Endothelial cell of umbilical vein (primary cell): ENCODE data around the gene DAO. TPM values are rescaled to one million over a fixed set of nuclear protein-coding genes. Genes with fewer than 3 reads are reported as not detected.

ENCODE experiments used
- BruUV-seq: library from RNA; stranded (reverse); fragments of 400-500 nt; replicated peaks from 2 replicates; lab custom pipeline; 2021; lab: Mats Ljungman, UMichigan
- CTCF ChIA-PET: fragments of 300-600, 350-600 bp; sonication (Branson Sonifier 250); formaldehyde crosslinking; loops from one replicate; lab custom pipeline; 2021; ENCODE audit warnings: antibody characterized with exemption, inconsistent platforms; lab: Charles Lee
- POLR2A ChIA-PET: fragments of 300-600, 350-600 bp; sonication (Branson Sonifier 250); formaldehyde crosslinking; loops from one replicate; lab custom pipeline; 2021; ENCODE audit warnings: antibody characterized with exemption, inconsistent platforms; lab: Charles Lee
- DNase-seq: peaks from one replicate; pipeline ENCODE4 v3.0.0-alpha.2; 2011; ENCODE audit warnings: low read depth, low spot score
- FAIRE-seq: peaks from 2 replicates; lab custom pipeline; 2011; peaks lifted over from hg19 to GRCh38; lab: Jason Lieb, UNC
- H2AFZ ChIP-seq: 2 replicates; pipeline ENCODE4 v1.6.0; 2012; ENCODE audit warnings: low read depth, low read length, control low read depth, inconsistent platforms
- H3K27ac ChIP-seq: 2 replicates; pipeline ENCODE4 v1.5.1; 2011; ENCODE audit warnings: low read depth, mild to moderate bottlenecking, control low read depth, low read length, moderate library complexity; ENCODE audit not compliant: insufficient read depth
- H3K27me3 ChIP-seq, 2 experiments: 2 replicates each; pipeline versions ENCODE4 v1.6.0 to v1.6.1; 2011; ENCODE audit warnings: low read length in 2 of 2, mixed read lengths in 1 of 2; ENCODE audit not compliant: control insufficient read depth in 2 of 2, insufficient read depth in 2 of 2
- H3K36me3 ChIP-seq, 2 experiments: 2 replicates in 1 of 2; 3 replicates in 1 of 2; pipeline ENCODE4 v1.5.1; 2011; ENCODE audit warnings: low read length in 2 of 2, mild to moderate bottlenecking in 1 of 2, moderate library complexity in 1 of 2; ENCODE audit not compliant: control insufficient read depth in 2 of 2, insufficient read depth in 2 of 2; ENCODE audit errors: extremely low read depth in 1 of 2
- H3K4me1 ChIP-seq: 3 replicates; pipeline ENCODE4 v1.5.1; 2011; ENCODE audit warnings: mild to moderate bottlenecking, low read length; ENCODE audit not compliant: control insufficient read depth, insufficient read depth; ENCODE audit errors: extremely low read depth
- H3K4me2 ChIP-seq: 2 replicates; pipeline ENCODE4 v1.6.1; 2011; ENCODE audit warnings: low read length, control low read depth, mixed read lengths; ENCODE audit not compliant: insufficient read depth
- H3K4me3 ChIP-seq, 3 experiments: fragments of 200-600 bp in 1 of 3; sonication (generic), shearing (Covaris generic) in 1 of 3; replicated peaks in 1 of 3; 2 replicates each; pipeline ENCODE4 v1.5.1; 2011 to 2016; ENCODE audit warnings: control low read depth in 3 of 3, low read length in 3 of 3, mild to moderate bottlenecking in 2 of 3, inconsistent platforms in 1 of 3, low read depth in 1 of 3, moderate library complexity in 1 of 3; ENCODE audit not compliant: insufficient read depth in 1 of 3
- H3K79me2 ChIP-seq: 2 replicates; pipeline ENCODE4 v1.6.0; 2012; ENCODE audit warnings: low read length, inconsistent platforms; ENCODE audit not compliant: control insufficient read depth, insufficient read depth
- H3K9ac ChIP-seq: replicated peaks from 2 replicates; pipeline ENCODE3; 2011; ENCODE audit warnings: low read length, control low read depth; ENCODE audit not compliant: insufficient read depth; ENCODE audit errors: extremely low read depth
- H3K9me1 ChIP-seq: replicated peaks from 3 replicates; pipeline ENCODE4 v1.6.0; 2011; ENCODE audit warnings: mild to moderate bottlenecking, low read length; ENCODE audit not compliant: control insufficient read depth, insufficient read depth; ENCODE audit errors: extremely low read depth
- H3K9me3 ChIP-seq: replicated peaks from 2 replicates; pipeline ENCODE4 v1.5.1; 2012; ENCODE audit warnings: low read length, inconsistent platforms; ENCODE audit not compliant: control insufficient read depth, insufficient read depth
- H4K20me1 ChIP-seq: replicated peaks from 2 replicates; pipeline ENCODE3; 2011; ENCODE audit warnings: mild to moderate bottlenecking, low read length; ENCODE audit not compliant: control insufficient read depth, insufficient read depth; ENCODE audit errors: extremely low read depth
- CTCF ChIP-seq, 2 donors: IDR thresholded peaks; 1 replicate in 1 of 2; 2 replicates in 1 of 2; pipeline ENCODE4 v1.5.1; 2011; ENCODE audit warnings: low read length in 2 of 2, mild to moderate bottlenecking in 2 of 2, moderate library complexity in 2 of 2, control low read depth in 1 of 2, inconsistent platforms in 1 of 2, low read depth in 1 of 2; ENCODE audit not compliant: insufficient read depth in 1 of 2; ENCODE audit errors: extremely low read depth in 1 of 2
- EZH2 ChIP-seq: IDR thresholded peaks from 2 replicates; pipeline ENCODE4 v1.6.1; 2012; ENCODE audit warnings: borderline replicate concordance, low read depth, mild to moderate bottlenecking, moderate library complexity, low read length, inconsistent platforms; ENCODE audit not compliant: severe bottlenecking
- FOS ChIP-seq: IDR thresholded peaks from 2 replicates; pipeline ENCODE4 v1.6.1; 2011; ENCODE audit warnings: mild to moderate bottlenecking, low read length, moderate library complexity, borderline replicate concordance; ENCODE audit not compliant: insufficient read depth
- GATA2 ChIP-seq: IDR thresholded peaks from 2 replicates; pipeline ENCODE4 v1.7.0; 2011; ENCODE audit warnings: low read depth, mild to moderate bottlenecking, moderate library complexity, mixed read lengths, low read length; ENCODE audit not compliant: insufficient read length, insufficient read depth
- JUN ChIP-seq: IDR thresholded peaks from 2 replicates; pipeline ENCODE4 v1.6.1; 2011; ENCODE audit warnings: borderline replicate concordance, low read depth; ENCODE audit not compliant: insufficient read length, insufficient read depth
- MAX ChIP-seq: IDR thresholded peaks from 2 replicates; pipeline ENCODE4 v1.6.1; 2011; ENCODE audit not compliant: insufficient read depth, insufficient read length
- MYC ChIP-seq: IDR thresholded peaks from one replicate; pipeline ENCODE4 v1.6.1; 2011; ENCODE audit warnings: mild to moderate bottlenecking, low read depth, low read length
- POLR2A ChIP-seq: IDR thresholded peaks from 2 replicates; pipeline ENCODE4 v1.6.1; 2012; ENCODE audit warnings: low read depth, mild to moderate bottlenecking, control low read depth, low read length
- POLR2AphosphoS5 ChIP-seq: IDR thresholded peaks from 2 replicates; pipeline ENCODE4 v1.6.1; 2012; ENCODE audit warnings: low read depth, mild to moderate bottlenecking, control low read depth, low read length, moderate library complexity; ENCODE audit not compliant: insufficient read depth
- dilution Hi-C: fragments of 300-500 bp; cut with MboI; formaldehyde crosslinking; loops from one replicate; pipeline ENCODE4 v1.15.0; 2019; ENCODE audit warnings: low sequenced_read_pairs; ENCODE audit not compliant: extremely low pct_ligation_motif_present
- intact Hi-C: fragments of 100-400 bp; cut with micrococcal nuclease; formaldehyde crosslinking; loops from one replicate; pipeline ENCODE4 v1.10.0; 2022
- polyA plus RNA-seq, 4 experiments: library from polyadenylated mRNA; depleted of rRNA in 3 of 4; stranded (reverse) in 3 of 4; unstranded in 1 of 4; fragments of >200 nt; gene quantifications; 2 replicates each; pipeline versions ENCODE4 v1.2.1 to v1.2.3, GENCODE V29; 2011 to 2012; ENCODE audit warnings: missing spikeins in 1 of 4
- total RNA-seq: library from RNA; stranded (reverse); gene quantifications from 2 replicates; pipeline ENCODE4 v1.2.3, GENCODE V29; 2021

Gene DAO
- total and polyA plus RNA-seq, 2 donors (not counting 3 experiments of a cell fraction or from before 2014, with no cell fraction given): not detected

GRCh38 chr12:108912361-108912760, 32.5 kb downstream of the DAO start:
- POLR2A ChIA-PET: no interaction called here
- no peak for FAIRE-seq
- H3K9me1 ChIP-seq: no peaks in the 10 kb centered on the region

More at GRCh38 chr12:108912361-108912760, 32.5 kb downstream of the DAO start:
- H3K4me1 ChIP-seq: no peaks in the 10 kb centered on the region
- no peak overlapping the region for H3K9ac ChIP-seq
- H4K20me1 ChIP-seq: no peaks in the 10 kb centered on the region
- CTCF ChIA-PET: no interaction called here
- TF ChIP-seq MYC (no peak), CTCF (IDR thresholded peaks at IDR 0.05; ENCODE audit: extremely low read depth in 1 of 2, insufficient read depth in 1 of 2, low read depth in 1 of 2, low read length in 2 of 2) (no peak), MAX (no peak), GATA2 (no peak), EZH2 (no peak), FOS (no peak), POLR2AphosphoS5 (no peak), POLR2A (no peak), JUN (no peak)
- peaks cover 0 to 1% of the 10 kb centered on the region in 2 experiments for H3K27me3 ChIP-seq
- no peak overlapping the region for H3K4me3 ChIP-seq
- H3K36me3 ChIP-seq: no peaks in the 10 kb centered on the region
- H3K9me3 ChIP-seq: no peaks in the 10 kb centered on the region
- no peaks in the 10 kb centered on the region for H3K79me2 ChIP-seq
- H2AFZ ChIP-seq: no peak overlapping the region
- dilution Hi-C loops: no loop called here
- DNase-seq: no peak
- no peak overlapping the region for H3K27ac ChIP-seq
- no TSS peak for BruUV-seq
- H3K4me2 ChIP-seq: no peak overlapping the region
- intact Hi-C loops: no loop called here
